HEK293 (cell line): ENCODE data around the gene SLITRK1.

Source experiments
- CTCF ChIA-PET: fragments of 350-600 bp; formaldehyde crosslinking; extraction: SDS; loops from one replicate; lab custom pipeline; 2021; ENCODE audit warnings: antibody characterized with exemption; lab: Yijun Ruan, JAX
- POLR2A ChIA-PET: fragments of 300-600 bp; formaldehyde crosslinking; extraction: SDS; loops from one replicate; lab custom pipeline; 2020; ENCODE audit warnings: antibody characterized with exemption, inconsistent platforms; lab: Yijun Ruan, JAX
- H3K27ac ChIP-seq: fragments of 200-500 bp; sonication (Bioruptor generic); 2 replicates; pipeline ENCODE4 v1.5.1; 2014; ENCODE audit warnings: low read depth, low read length, control low read depth, inconsistent platforms; ENCODE audit errors: extremely low read depth
- H3K36me3 ChIP-seq, 2 experiments: fragments of 200-500 bp in 1 of 2; sonication (Bioruptor generic) in 1 of 2; 1 replicate in 1 of 2; 2 replicates in 1 of 2; pipeline ENCODE4 v1.5.1; 2014 to 2017; ENCODE audit warnings: inconsistent platforms in 2 of 2, low read length in 2 of 2; ENCODE audit not compliant: control insufficient read depth in 2 of 2, insufficient read depth in 1 of 2
- H3K4me1 ChIP-seq: fragments of 200-500 bp; sonication (Bioruptor generic); 2 replicates; pipeline ENCODE4 v1.5.1; 2014; ENCODE audit warnings: mild to moderate bottlenecking, low read length, inconsistent platforms; ENCODE audit not compliant: control insufficient read depth, insufficient read depth
- H3K4me3 ChIP-seq: 2 replicates; pipeline ENCODE4 v1.5.1; 2011; ENCODE audit warnings: low read depth, mild to moderate bottlenecking, control low read depth, low read length, moderate library complexity
- H3K9me3 ChIP-seq: fragments of 200-500 bp; sonication (Bioruptor generic); 2 replicates; pipeline ENCODE4 v1.5.1; 2014; ENCODE audit warnings: low read depth, low read length, inconsistent platforms; ENCODE audit not compliant: control insufficient read depth, insufficient read depth
- KLF1 ChIP-seq: fragments of 450-650 bp; formaldehyde crosslinking; IDR thresholded peaks from 2 replicates; pipeline ENCODE4 v1.5.1; 2016; ENCODE audit warnings: missing biosample characterization, missing genetic modification characterization
- MYNN ChIP-seq: fragments of 450-650 bp; formaldehyde crosslinking; IDR thresholded peaks from 2 replicates; pipeline ENCODE4 v1.5.1; 2016; ENCODE audit warnings: missing biosample characterization, missing genetic modification characterization, borderline replicate concordance
- OSR2 ChIP-seq: fragments of 450-650 bp; formaldehyde crosslinking; IDR thresholded peaks from 2 replicates; pipeline ENCODE4 v1.5.1; 2016; ENCODE audit warnings: missing biosample characterization, missing genetic modification characterization
- TCF7L2 ChIP-seq: IDR thresholded peaks from 2 replicates; pipeline ENCODE4 v1.6.1; 2011; ENCODE audit warnings: low read depth, mild to moderate bottlenecking, inconsistent platforms, low read length, moderate library complexity, borderline replicate concordance
- ZFP3 ChIP-seq: fragments of 450-650 bp; formaldehyde crosslinking; IDR thresholded peaks from 2 replicates; pipeline ENCODE4 v1.5.1; 2016; ENCODE audit warnings: low read depth, missing biosample characterization, missing genetic modification characterization
- ZFP37 ChIP-seq: fragments of 450-650 bp; formaldehyde crosslinking; IDR thresholded peaks from 2 replicates; pipeline ENCODE4 v1.5.1; 2016; ENCODE audit warnings: missing biosample characterization, missing genetic modification characterization
- ZNF10 ChIP-seq: fragments of 450-650 bp; formaldehyde crosslinking; IDR thresholded peaks from 2 replicates; pipeline ENCODE4 v1.5.1; 2017; ENCODE audit warnings: missing biosample characterization, missing genetic modification characterization
- ZNF223 ChIP-seq: fragments of 450-650 bp; formaldehyde crosslinking; IDR thresholded peaks from 2 replicates; pipeline ENCODE4 v1.5.1; 2016; ENCODE audit warnings: missing biosample characterization, missing genetic modification characterization
- ZNF473 ChIP-seq: fragments of 450-650 bp; formaldehyde crosslinking; IDR thresholded peaks from 2 replicates; pipeline ENCODE4 v1.5.1; 2017; ENCODE audit warnings: missing biosample characterization, missing genetic modification characterization
- ZNF670 ChIP-seq: fragments of 450-650 bp; formaldehyde crosslinking; IDR thresholded peaks from 2 replicates; pipeline ENCODE4 v1.5.1; 2016; ENCODE audit warnings: missing biosample characterization, missing genetic modification characterization, low read depth
- ZNF785 ChIP-seq: fragments of 450-650 bp; formaldehyde crosslinking; IDR thresholded peaks from 2 replicates; pipeline ENCODE4 v1.5.1; 2016; ENCODE audit warnings: missing biosample characterization, missing genetic modification characterization
- TF ChIP-seq, protein P1 (sequence below): fragments of 450-650 bp; formaldehyde crosslinking; IDR thresholded peaks from 2 replicates; pipeline ENCODE4 v1.5.1; 2016; ENCODE audit warnings: missing biosample characterization, missing genetic modification characterization
- TF ChIP-seq, protein P2 (sequence below): fragments of 450-650 bp; formaldehyde crosslinking; IDR thresholded peaks from 2 replicates; pipeline ENCODE4 v1.5.1; 2016; ENCODE audit warnings: missing biosample characterization, missing genetic modification characterization
- TF ChIP-seq, protein P3 (sequence below): fragments of 450-650 bp; formaldehyde crosslinking; IDR thresholded peaks from 2 replicates; pipeline ENCODE4 v1.5.1; 2016; ENCODE audit warnings: missing biosample characterization, missing genetic modification characterization
- TF ChIP-seq, protein P4 (sequence below): fragments of 450-650 bp; formaldehyde crosslinking; IDR thresholded peaks from 2 replicates; pipeline ENCODE4 v1.5.1; 2017; ENCODE audit warnings: missing biosample characterization, missing genetic modification characterization
- TF ChIP-seq, protein P5 (sequence below): fragments of 450-650 bp; formaldehyde crosslinking; IDR thresholded peaks from 2 replicates; pipeline ENCODE4 v1.5.1; 2016; ENCODE audit warnings: missing biosample characterization, missing genetic modification characterization, borderline replicate concordance
- TF ChIP-seq, protein P6 (sequence below): fragments of 450-650 bp; formaldehyde crosslinking; IDR thresholded peaks from 2 replicates; pipeline ENCODE4 v1.5.1; 2017; ENCODE audit warnings: missing biosample characterization, missing genetic modification characterization
- TF ChIP-seq, protein P7 (sequence below): fragments of 450-650 bp; formaldehyde crosslinking; IDR thresholded peaks from 2 replicates; pipeline ENCODE4 v1.5.1; 2016; ENCODE audit warnings: missing biosample characterization, missing genetic modification characterization

Gene SLITRK1

DNA sequence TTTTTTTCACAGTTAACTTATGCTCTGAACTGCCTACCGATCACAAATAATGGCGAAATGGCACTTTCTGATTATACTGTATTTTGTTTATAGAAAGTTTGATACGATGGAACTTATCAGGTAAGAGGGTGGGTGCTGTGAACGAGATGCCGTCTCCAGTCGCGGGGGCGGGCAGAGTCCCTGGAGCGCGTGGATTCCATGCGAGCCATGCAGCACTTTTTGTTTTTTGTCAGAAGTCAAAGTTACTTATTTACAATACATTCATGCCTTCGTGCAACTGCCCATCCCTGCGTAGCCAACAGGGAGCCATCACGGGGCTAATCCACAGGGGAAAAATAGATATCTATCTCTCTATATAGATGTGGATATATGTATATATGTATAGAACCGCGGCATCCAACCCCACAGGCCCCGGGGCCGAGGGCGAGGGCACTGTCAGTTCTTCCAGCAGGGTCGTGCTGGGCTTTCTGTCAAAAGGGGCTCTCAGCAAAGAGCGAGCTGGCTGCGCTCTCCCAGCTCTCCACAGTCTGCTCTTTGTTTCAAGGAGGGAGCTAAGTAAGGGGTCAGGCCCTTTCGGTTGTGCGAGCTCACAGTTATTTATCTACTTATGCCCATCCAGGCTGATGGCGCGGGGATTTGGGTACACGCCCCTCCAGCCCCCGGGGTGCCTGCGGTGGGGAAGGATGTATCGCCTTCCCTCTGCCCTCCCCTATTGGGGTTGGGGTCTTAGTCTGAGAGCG lies 3.4 kb downstream of the SLITRK1 start:
- H3K36me3 ChIP-seq, result no peaks in the 10 kb centered on the region
- POLR2A ChIA-PET, result no interaction called here
- H3K4me1 ChIP-seq, result no peaks in the 10 kb centered on the region
- CTCF ChIA-PET, result no interaction called here
- H3K27ac ChIP-seq, result no peak overlapping the region
- TF ChIP-seq ZNF10 (tag by site-specific recombination) (no peak), ZNF223 (tag by site-specific recombination) (no peak), ZFP37 (tag by site-specific recombination) (no peak), TCF7L2 (no peak), ZFP3 (tag by site-specific recombination) (no peak), ZNF785 (no peak), MYNN (tag by site-specific recombination) (no peak), KLF1 (tag by site-specific recombination) (no peak), OSR2 (tag by site-specific recombination) (no peak), ZNF670 (tag by site-specific recombination) (no peak), ZNF473 (tag by site-specific recombination) (no peak)
- TF ChIP-seq, protein P1, sequence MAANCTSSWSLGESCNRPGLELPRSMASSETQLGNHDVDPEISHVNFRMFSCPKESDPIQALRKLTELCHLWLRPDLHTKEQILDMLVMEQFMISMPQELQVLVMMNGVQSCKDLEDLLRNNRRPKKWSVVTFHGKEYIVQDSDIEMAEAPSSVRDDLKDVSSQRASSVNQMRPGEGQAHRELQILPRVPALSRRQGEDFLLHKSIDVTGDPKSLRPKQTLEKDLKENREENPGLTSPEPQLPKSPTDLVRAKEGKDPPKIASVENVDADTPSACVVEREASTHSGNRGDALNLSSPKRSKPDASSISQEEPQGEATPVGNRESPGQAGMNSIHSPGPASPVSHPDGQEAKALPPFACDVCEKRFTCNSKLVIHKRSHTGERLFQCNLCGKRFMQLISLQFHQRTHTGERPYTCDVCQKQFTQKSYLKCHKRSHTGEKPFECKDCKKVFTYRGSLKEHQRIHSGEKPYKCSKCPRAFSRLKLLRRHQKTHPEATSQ (tag by site-specific recombination), result no peak
- TF ChIP-seq, protein P2, sequence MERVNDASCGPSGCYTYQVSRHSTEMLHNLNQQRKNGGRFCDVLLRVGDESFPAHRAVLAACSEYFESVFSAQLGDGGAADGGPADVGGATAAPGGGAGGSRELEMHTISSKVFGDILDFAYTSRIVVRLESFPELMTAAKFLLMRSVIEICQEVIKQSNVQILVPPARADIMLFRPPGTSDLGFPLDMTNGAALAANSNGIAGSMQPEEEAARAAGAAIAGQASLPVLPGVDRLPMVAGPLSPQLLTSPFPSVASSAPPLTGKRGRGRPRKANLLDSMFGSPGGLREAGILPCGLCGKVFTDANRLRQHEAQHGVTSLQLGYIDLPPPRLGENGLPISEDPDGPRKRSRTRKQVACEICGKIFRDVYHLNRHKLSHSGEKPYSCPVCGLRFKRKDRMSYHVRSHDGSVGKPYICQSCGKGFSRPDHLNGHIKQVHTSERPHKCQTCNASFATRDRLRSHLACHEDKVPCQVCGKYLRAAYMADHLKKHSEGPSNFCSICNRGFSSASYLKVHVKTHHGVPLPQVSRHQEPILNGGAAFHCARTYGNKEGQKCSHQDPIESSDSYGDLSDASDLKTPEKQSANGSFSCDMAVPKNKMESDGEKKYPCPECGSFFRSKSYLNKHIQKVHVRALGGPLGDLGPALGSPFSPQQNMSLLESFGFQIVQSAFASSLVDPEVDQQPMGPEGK (tag by site-specific recombination), result no peak
- TF ChIP-seq, protein P3, sequence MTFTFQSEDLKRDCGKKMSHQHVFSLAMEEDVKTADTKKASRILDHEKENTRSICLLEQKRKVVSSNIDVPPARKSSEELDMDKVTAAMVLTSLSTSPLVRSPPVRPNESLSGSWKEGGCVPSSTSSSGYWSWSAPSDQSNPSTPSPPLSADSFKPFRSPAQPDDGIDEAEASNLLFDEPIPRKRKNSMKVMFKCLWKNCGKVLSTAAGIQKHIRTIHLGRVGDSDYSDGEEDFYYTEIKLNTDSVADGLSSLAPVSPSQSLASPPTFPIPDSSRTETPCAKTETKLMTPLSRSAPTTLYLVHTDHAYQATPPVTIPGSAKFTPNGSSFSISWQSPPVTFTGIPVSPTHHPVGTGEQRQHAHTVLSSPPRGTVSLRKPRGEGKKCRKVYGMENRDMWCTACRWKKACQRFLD, result no peak
- TF ChIP-seq, protein P4, sequence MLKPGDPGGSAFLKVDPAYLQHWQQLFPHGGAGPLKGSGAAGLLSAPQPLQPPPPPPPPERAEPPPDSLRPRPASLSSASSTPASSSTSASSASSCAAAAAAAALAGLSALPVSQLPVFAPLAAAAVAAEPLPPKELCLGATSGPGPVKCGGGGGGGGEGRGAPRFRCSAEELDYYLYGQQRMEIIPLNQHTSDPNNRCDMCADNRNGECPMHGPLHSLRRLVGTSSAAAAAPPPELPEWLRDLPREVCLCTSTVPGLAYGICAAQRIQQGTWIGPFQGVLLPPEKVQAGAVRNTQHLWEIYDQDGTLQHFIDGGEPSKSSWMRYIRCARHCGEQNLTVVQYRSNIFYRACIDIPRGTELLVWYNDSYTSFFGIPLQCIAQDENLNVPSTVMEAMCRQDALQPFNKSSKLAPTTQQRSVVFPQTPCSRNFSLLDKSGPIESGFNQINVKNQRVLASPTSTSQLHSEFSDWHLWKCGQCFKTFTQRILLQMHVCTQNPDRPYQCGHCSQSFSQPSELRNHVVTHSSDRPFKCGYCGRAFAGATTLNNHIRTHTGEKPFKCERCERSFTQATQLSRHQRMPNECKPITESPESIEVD (tag by site-specific recombination), result no peak
- TF ChIP-seq, protein P5, sequence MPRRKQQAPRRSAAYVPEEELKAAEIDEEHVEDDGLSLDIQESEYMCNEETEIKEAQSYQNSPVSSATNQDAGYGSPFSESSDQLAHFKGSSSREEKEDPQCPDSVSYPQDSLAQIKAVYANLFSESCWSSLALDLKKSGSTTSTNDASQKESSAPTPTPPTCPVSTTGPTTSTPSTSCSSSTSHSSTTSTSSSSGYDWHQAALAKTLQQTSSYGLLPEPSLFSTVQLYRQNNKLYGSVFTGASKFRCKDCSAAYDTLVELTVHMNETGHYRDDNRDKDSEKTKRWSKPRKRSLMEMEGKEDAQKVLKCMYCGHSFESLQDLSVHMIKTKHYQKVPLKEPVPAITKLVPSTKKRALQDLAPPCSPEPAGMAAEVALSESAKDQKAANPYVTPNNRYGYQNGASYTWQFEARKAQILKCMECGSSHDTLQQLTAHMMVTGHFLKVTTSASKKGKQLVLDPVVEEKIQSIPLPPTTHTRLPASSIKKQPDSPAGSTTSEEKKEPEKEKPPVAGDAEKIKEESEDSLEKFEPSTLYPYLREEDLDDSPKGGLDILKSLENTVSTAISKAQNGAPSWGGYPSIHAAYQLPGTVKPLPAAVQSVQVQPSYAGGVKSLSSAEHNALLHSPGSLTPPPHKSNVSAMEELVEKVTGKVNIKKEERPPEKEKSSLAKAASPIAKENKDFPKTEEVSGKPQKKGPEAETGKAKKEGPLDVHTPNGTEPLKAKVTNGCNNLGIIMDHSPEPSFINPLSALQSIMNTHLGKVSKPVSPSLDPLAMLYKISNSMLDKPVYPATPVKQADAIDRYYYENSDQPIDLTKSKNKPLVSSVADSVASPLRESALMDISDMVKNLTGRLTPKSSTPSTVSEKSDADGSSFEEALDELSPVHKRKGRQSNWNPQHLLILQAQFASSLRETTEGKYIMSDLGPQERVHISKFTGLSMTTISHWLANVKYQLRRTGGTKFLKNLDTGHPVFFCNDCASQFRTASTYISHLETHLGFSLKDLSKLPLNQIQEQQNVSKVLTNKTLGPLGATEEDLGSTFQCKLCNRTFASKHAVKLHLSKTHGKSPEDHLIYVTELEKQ (tag by site-specific recombination), result no peak
- TF ChIP-seq, protein P6, sequence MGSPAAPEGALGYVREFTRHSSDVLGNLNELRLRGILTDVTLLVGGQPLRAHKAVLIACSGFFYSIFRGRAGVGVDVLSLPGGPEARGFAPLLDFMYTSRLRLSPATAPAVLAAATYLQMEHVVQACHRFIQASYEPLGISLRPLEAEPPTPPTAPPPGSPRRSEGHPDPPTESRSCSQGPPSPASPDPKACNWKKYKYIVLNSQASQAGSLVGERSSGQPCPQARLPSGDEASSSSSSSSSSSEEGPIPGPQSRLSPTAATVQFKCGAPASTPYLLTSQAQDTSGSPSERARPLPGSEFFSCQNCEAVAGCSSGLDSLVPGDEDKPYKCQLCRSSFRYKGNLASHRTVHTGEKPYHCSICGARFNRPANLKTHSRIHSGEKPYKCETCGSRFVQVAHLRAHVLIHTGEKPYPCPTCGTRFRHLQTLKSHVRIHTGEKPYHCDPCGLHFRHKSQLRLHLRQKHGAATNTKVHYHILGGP, result no peak
- TF ChIP-seq, protein P7, sequence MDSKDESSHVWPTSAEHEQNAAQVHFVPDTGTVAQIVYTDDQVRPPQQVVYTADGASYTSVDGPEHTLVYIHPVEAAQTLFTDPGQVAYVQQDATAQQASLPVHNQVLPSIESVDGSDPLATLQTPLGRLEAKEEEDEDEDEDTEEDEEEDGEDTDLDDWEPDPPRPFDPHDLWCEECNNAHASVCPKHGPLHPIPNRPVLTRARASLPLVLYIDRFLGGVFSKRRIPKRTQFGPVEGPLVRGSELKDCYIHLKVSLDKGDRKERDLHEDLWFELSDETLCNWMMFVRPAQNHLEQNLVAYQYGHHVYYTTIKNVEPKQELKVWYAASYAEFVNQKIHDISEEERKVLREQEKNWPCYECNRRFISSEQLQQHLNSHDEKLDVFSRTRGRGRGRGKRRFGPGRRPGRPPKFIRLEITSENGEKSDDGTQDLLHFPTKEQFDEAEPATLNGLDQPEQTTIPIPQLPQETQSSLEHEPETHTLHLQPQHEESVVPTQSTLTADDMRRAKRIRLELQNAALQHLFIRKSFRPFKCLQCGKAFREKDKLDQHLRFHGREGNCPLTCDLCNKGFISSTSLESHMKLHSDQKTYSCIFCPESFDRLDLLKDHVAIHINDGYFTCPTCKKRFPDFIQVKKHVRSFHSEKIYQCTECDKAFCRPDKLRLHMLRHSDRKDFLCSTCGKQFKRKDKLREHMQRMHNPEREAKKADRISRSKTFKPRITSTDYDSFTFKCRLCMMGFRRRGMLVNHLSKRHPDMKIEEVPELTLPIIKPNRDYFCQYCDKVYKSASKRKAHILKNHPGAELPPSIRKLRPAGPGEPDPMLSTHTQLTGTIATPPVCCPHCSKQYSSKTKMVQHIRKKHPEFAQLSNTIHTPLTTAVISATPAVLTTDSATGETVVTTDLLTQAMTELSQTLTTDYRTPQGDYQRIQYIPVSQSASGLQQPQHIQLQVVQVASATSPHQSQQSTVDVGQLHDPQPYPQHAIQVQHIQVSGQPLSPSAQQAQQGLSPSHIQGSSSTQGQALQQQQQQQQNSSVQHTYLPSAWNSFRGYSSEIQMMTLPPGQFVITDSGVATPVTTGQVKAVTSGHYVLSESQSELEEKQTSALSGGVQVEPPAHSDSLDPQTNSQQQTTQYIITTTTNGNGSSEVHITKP, result no peak
- no peak overlapping the region for H3K4me3 ChIP-seq
- no peaks in the 10 kb centered on the region for H3K9me3 ChIP-seq
